ENCODE data around the gene DPPA2. TPM values are rescaled to one million over a fixed set of nuclear protein-coding genes. Genes with fewer than 3 reads are reported as not detected.
"Not testable (repeated sequence)": the region's sequence is repeated elsewhere in the genome, so short reads cannot be mapped to it uniquely, and the experiment has no call there.

DPPA2 gene
- not detected in 2 replicates for total RNA-seq (2014; rRNA removed; shearing (Covaris generic))

DNA sequence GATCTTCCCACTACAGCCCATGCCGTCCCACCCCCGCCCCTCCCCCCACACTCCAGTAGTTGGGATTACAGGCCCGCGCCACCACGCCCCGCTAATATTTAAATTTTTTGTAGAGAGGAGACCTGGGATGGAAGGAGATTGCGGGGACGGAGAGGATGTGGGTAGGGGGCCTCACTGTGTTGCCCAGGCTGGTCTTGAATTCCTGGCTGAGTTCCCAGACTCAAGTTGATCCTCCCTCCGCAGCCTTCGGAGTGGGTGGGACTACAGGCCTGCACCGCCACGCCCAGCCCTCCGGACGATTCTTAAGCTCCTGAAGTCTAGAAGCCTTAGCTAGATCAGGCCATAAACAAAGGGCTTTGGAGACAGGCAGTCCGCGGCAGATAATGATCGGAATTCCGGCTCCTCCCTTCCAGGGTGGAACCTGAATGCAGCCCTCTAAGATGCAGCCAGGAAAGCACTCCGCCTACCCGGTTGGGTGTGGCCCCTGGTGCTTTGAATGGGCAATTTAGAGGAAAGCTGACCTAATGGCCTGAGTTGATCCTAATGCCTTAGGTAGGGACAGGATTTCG lies at the start of gene DPPA2:
Gene DPPA2 (minus strand): TSS at position 356 of the 569 bp plus-strand sequence. CDS start 1,975 bp downstream, outside the sequence.
- no peak for DNase-seq (ENCODE audit: low read depth)

DNA sequence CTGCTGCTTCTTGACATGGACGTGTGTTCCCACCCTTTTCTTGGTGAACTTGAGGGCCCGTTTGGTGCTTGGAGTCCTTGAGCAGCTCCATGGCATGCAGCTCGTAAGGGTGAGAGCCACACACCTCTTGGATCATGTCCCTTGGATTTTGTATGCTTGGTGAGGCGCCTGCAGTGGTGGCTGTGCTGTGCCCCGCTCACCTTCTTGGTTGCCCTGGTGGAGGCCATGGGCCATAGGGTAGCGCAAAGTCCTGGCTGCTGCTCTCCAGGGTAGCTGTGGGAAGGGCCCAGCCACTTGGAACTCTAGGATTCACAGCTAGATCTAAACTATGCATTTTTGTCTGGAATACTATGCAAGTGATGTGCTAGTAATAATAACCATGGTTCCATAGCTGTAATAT lies 47.8 kb upstream of the DPPA2 start:
- no peak for DNase-seq (ENCODE audit: low read depth)

DNA sequence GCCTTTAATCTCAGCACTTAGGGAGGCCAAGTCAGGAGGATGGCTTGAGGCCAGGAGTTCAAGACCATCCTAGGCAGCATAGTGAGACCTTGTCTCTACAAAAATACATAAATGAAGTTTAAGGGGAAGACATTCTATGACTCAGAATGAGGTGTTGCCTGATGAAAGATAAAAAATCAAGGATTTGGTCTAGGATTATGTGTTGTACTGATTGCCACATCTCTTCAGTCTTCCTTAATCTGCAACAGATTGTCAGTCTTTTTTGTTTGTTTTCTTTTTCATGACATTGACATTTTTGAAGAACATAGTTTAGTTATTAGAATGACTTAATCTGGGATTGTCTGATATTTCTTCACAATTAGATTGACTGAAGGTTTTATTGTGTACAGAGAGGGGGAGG lies 47.3 kb upstream of the DPPA2 start:
- DNase-seq (ENCODE audit: low read depth) = peak; percentile 27

- DNase-seq (ENCODE audit: low read depth) = no peak
Observed at GRCh38 chr3:109362823-109363222, 46.5 kb upstream of the DPPA2 start.

GRCh38 chr3:109358809-109359208 lies 42.5 kb upstream of the DPPA2 start:
- not testable (repeated sequence) for DNase-seq (ENCODE audit: low read depth)

DNA sequence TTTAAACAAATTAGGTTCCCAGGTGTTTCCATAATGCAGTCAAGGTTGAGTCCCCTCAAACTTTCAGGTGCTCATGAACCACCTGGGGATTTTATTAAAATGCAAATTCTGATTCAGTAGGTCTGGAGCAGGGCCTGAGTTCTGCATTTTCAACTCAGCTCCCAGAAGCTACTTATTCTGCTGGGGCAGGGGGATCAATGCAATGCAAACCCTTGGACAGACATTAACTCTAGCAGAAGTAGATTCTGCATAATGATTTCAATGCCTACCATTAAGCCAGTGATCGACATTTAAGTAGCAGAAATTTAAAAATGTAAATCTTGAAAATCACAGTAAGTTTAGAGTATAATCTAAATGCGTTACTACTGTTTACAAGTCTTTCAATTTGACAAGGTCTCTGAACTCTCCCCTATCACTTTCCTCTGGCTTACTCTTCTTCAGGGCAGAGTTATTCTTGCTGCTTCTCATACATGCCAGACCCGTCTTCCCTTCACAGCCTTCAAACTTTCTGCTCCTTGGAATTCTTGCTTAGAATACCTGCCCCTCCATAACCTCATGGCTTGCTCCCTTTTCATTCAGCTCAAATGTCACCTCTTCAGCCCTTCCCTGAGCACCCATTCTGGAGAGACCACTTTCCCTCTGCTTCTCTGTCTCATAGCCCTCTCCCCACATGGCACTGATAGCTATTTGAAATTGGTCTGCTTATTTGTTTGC lies 40.3 kb upstream of the DPPA2 start:
- DNase-seq (ENCODE audit: low read depth) = no peak

- DNase-seq (ENCODE audit: low read depth) = no peak
Observed at GRCh38 chr3:109355625-109356441, 39.5 kb upstream of the DPPA2 start.

- no peak for DNase-seq (ENCODE audit: low read depth)
Observed at GRCh38 chr3:109353057-109353456, 36.7 kb upstream of the DPPA2 start.

DNA sequence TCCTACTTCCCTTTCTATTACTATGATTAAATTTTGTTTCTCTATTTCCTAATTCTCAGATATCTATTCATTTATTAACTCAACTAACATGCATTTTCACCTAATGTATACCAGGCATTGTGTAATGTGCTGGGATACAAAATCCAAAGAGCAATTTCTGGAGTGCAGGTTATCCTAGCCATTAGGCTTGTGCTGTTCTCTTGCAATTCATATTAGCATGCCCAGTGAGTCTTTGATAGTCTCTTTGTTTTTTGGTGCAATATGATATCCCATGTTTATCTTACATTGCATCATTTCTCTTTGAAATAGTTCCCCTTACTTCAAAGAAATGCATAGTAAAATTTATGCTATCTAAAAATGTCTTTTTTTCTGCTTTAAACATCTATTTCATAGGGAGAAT lies 34.9 kb upstream of the DPPA2 start:
- DNase-seq (ENCODE audit: low read depth) = no peak

- peak; percentile 46 for DNase-seq (ENCODE audit: low read depth)
Observed at GRCh38 chr3:109346770-109347295, 30.5 kb upstream of the DPPA2 start.

DNA sequence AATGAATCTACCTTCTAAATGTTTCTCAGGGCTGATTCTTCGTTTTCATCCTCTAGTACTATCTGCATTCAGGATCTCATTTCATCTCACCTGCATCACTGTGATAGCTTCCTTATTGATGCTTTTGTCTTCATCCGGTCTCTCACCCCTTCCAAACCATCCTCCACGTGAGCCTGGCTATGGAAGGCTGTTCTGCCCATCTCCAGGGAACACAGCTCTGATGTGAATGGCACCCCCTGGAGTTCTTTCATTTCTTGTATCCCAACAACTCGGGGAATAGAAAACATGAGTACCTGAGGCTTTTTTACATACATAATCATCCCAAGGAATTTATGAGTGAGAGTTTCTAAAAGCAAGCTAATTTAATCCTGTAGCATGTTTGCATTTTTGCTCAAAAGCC lies 29.8 kb upstream of the DPPA2 start:
- DNase-seq (ENCODE audit: low read depth) = no peak

DNA sequence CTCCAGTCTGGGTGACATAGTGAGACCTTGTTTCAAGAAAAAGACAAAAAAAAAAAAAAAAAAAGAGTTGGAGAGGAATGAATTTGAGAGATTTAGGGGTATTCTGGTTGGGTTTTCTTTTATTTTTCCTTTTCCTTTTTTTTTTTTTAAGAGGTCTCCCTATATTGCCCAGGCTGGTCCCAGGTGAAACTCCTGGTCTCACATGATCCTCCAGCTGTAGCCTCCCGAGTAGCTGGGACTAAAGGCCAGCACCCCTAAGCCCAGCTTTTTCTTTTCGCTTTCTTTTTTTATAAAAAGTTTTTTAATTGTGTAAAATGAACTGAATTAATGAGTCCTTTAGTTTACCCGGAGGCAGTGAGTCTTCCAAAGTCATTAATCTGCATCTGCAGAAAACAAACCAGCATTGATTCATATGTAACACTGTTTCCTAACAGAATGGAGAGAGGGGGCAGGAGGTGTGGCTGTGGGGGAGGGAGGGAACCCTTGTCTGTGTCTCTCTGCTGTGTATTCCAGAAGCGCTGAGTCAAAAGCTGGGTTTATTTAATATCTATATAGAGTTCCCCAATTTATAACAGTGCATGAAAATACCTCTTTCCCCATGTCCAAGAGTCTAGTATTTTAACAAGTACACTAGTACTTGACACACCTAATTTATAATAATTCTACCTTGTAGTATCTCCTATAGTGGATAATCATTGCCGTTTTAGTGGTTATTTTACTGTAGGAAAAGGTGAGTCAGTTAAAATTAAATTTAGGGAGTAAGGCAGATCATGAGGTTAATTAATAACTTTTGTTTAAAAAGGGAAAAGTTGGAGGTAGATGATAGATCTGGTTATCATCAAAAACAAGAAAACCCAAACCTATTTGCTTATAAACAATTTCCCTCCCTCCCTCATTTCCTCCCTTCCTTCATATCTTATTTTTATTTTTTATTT lies 23.7 kb upstream of the DPPA2 start:
- no peak for DNase-seq (ENCODE audit: low read depth)

DNA sequence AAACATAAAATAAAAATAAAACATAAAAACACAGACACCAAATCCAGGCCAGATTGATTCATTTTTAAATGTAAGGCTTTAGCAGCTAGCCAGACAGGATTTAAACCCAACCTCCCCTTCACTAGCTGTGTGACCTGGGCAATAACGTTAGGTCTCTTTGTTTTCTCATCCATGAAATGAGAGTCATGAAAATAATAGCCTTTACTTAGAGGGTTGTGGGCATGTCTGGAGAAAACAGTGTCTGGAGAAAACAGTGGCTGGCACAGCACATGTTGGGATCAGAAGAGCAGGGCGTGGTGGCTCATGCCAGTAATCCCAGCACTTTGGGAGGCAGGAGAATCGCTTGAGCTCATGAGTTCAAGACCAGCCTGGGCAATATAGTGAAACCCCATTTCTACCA lies 22.9 kb upstream of the DPPA2 start:
- no peak for DNase-seq (ENCODE audit: low read depth)

- DNase-seq (ENCODE audit: low read depth) = no peak
Observed at GRCh38 chr3:109338322-109338721, 22.0 kb upstream of the DPPA2 start.

- DNase-seq (ENCODE audit: low read depth) = no peak
Observed at GRCh38 chr3:109337393-109337792, 21.1 kb upstream of the DPPA2 start, which contains the start of gene DPPA4. Gene DPPA4 (minus strand): TSS chr3:109337546. CDS start chr3:109337517, 29 bp downstream.

DNA sequence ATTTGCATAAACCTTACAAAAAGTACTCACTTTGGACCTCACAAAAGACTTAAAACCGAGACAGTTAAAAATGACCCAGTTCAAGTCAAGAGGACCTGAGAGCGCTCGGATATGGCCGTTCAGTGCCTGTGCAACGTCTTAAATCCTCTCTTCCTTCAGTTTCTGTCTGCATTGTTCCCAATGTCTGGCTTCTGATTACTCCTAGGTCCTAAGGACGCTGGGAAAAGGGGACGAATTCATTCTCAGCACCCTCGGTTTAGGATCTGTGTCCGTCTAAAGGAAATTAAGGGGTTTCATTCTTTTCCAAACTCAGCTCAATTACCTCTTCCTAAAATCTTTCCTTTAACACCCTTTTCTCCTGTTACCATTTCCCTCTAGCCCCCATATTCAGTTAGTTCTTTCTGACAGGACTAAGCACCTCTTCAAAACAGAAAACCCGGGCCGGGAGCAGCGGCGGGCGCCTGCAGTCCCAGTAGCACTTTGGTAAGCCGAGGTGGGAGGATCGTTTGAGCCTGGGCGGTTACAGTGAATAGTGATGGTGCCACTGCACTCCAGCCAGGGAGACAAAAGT lies 20.1 kb upstream of the DPPA2 start:
- DNase-seq (ENCODE audit: low read depth) = peak; percentile 9

- no peak for DNase-seq (ENCODE audit: low read depth)
Observed at GRCh38 chr3:109334572-109334971, 18.3 kb upstream of the DPPA2 start.

GRCh38 chr3:109331692-109332091 lies 15.4 kb upstream of the DPPA2 start:
- DNase-seq (ENCODE audit: low read depth) = no peak

DNA sequence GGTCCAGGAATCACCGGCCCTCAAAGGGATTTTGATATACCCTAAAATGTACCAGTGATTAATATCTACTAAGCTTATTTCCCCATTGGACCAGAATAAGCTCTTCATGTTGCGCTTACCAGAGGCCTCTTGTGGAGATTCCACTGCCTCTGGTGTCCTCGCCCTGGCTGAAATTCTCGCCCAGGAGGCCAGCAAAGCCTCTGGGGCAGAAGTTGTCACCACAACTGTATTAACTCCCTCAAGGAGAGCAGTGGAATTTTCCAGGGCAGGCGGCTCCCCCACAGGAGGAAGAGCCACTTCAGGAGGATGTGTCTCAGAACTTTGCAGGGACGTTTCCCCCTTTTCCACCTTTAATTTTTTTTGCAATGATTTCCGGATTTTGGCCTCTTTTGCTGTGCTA lies 14.1 kb upstream of the DPPA2 start:
- no peak for DNase-seq (ENCODE audit: low read depth)

DNA sequence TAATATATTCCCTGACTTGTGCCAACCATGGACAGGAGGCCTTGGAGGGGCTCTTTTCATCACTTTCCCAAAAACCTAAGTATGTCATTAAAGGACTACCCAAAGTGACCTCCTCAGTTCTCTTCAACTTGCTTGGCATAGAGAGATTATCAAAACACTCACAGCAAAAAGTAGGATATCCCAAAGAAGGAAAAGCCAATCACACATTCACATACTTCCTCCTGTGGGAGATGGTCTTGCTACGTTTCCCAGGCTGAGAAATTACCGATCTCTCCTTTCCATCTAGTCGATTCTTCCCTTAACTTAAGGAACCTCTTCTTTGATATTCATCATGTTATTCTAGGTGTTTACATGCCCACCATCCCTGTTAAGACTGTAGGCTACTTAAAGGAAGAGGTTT lies 11.9 kb upstream of the DPPA2 start:
- DNase-seq (ENCODE audit: low read depth) = no peak

DNA sequence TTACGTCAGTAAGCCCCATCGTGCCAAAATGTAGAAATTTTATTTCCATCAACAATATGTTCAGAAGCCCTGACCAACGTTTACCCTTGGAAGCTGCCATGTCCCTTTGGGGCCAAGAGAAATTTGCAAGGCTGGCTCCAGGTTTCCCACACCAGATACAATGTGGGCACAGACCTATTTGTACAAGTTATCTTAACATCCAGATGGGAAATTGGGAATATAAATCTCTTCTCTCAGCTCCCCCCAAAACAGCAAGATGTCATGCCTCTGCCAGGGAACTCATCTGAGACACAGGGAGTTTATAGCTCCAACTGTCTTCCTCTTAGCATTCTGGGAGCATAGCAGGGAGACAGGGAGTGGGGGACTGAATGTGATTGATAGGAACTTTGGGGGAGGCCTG lies 9.3 kb upstream of the DPPA2 start:
- no peak for DNase-seq (ENCODE audit: low read depth)

Data from M059J (cell line).